ENCODE measurements around the gene VPS41.

- TF ChIP-seq POLR2A (IDR thresholded peaks at IDR 0.05) (no peak), CTCF (IDR thresholded peaks at IDR 0.05) (peak in 11 of 12 donors; percentile 10 to 59 (median 31))
These were observed 160.9 kb downstream of the VPS41 start for GRCh38 chr7:38748056-38748610.
